ENCODE data around the gene PROK1. TPM values are rescaled to one million over a fixed set of nuclear protein-coding genes. Genes with fewer than 3 reads are reported as not detected.

PROK1 gene
- total and polyA plus RNA-seq, 2 donors (not counting 1 experiment from before 2014, with no cell fraction given) = not detected

DNA sequence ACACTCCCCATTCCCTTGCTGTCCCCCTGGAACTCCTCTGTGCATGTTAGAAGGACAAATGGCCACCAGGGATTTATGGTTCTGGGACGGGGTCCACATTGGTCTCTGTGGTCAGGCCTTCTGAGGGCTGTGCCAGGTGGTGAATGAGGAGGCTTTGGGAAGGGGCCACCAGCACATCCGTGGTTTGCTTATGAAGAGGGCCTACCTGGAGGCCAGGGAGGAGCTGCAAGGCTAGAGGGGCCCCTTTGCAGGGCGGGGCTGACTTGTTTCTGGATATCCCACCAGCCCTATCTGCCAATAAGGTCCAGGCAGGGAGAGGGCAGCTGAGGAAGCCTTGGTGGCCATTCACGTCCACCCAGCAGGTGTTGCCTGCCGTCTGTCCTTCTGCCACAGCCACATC is 43.1 kb downstream of the PROK1 start:
- no peak for ATAC-seq (ENCODE audit: low read depth)

More for the DNA sequence above, 43.1 kb downstream of the PROK1 start:
- Histone ChIP-seq H4K20me1 (ENCODE audit: control insufficient read depth, insufficient read depth, low read length, poor library complexity, severe bottlenecking) (no peaks in the 10 kb centered on the region), H3K79me2 (ENCODE audit: control insufficient read depth, insufficient read depth, low read length) (no peaks in the 10 kb centered on the region), H2AFZ (ENCODE audit: insufficient read depth, low read depth, low read length, poor library complexity, severe bottlenecking) (no peak overlapping the region), H3K4me3 (ENCODE audit: control extremely low read depth in 1 of 5, extremely low read depth in 1 of 5, insufficient read depth in 1 of 5, low read depth in 2 of 5, low read length in 4 of 5) (no peak overlapping the region), H3K4me1 (ENCODE audit: control insufficient read depth in 2 of 2, insufficient read depth in 2 of 2, low read length in 2 of 2) (no peaks in the 10 kb centered on the region), H3K9me3 (ENCODE audit: control extremely low read depth in 1 of 3, control insufficient read depth in 2 of 3, insufficient read depth in 1 of 3, low read length in 2 of 3) (no peaks in the 10 kb centered on the region), H3K27ac (ENCODE audit: low read length in 2 of 2) (no peak overlapping the region), H3K36me3 (replicated peaks in 1 of 2; ENCODE audit: control extremely low read depth in 1 of 2, control insufficient read depth in 1 of 2, extremely low read depth in 1 of 2, insufficient read depth in 2 of 2, low read length in 1 of 2) (no peaks in the 10 kb centered on the region), H3K27me3 (replicated peaks in 1 of 4; ENCODE audit: control extremely low read depth in 1 of 4, control insufficient read depth in 3 of 4, insufficient read depth in 4 of 4, low read length in 3 of 4) (no peaks in the 10 kb centered on the region), H3K9ac (ENCODE audit: low read length) (no peak overlapping the region), H3K4me2 (replicated peaks; ENCODE audit: low read depth, low read length, poor library complexity, severe bottlenecking) (no peak overlapping the region)
- 80% methylated on average over 5 of the region's 5 CpGs for WGBS (ENCODE audit: insufficient coverage)
- no peaks in the 10 kb centered on the region for H3K4me1 Mint-ChIP-seq
- intact Hi-C loops (cut with micrococcal nuclease) = no loop called here
- ChIA-PET CTCF (interaction anchor here (1.5 to 14.1 kb wide), 2 partner anchors 30 to 292 kb away, joined by 3 to 531 read pairs; partner anchors contain the start of gene KCNC4), POLR2A (no interaction called here)
- H3K27me3 Mint-ChIP-seq = no peaks in the 10 kb centered on the region
- H3K27ac Mint-ChIP-seq = no peak overlapping the region
- no peak for TF ChIP-seq EZH2 (IDR thresholded peaks at IDR 0.05; ENCODE audit: borderline replicate concordance, insufficient read depth, low read depth, low read length, poor library complexity, severe bottlenecking)
- TF ChIP-seq, protein P1, sequence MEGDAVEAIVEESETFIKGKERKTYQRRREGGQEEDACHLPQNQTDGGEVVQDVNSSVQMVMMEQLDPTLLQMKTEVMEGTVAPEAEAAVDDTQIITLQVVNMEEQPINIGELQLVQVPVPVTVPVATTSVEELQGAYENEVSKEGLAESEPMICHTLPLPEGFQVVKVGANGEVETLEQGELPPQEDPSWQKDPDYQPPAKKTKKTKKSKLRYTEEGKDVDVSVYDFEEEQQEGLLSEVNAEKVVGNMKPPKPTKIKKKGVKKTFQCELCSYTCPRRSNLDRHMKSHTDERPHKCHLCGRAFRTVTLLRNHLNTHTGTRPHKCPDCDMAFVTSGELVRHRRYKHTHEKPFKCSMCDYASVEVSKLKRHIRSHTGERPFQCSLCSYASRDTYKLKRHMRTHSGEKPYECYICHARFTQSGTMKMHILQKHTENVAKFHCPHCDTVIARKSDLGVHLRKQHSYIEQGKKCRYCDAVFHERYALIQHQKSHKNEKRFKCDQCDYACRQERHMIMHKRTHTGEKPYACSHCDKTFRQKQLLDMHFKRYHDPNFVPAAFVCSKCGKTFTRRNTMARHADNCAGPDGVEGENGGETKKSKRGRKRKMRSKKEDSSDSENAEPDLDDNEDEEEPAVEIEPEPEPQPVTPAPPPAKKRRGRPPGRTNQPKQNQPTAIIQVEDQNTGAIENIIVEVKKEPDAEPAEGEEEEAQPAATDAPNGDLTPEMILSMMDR (IDR thresholded peaks at IDR 0.05) = no peak
- H3K9me3 Mint-ChIP-seq (ENCODE audit: insufficient read depth) = no peaks in the 10 kb centered on the region
- DNase-seq = no peak
- H3K4me3 Mint-ChIP-seq = no peak overlapping the region

Data from B cell (primary cell).